Fibroblast of the conjunctiva (primary cell): Measurements from ENCODE around the gene FCMR.

Source experiments
- DNase-seq: peaks from one replicate; pipeline ENCODE4 v3.0.0-alpha.2; 2010; ENCODE audit warnings: low read depth

The FCMR gene

GRCh38 chr1:206901944-206902343 is 19.8 kb downstream of the FCMR start:
- DNase-seq = no peak

- DNase-seq = no peak
Observed at GRCh38 chr1:206900149-206900548, 21.6 kb downstream of the FCMR start.

- DNase-seq = no peak
Observed at GRCh38 chr1:206899717-206900116, 22.0 kb downstream of the FCMR start.

GRCh38 chr1:206898915-206899431 is 22.8 kb downstream of the FCMR start:
- DNase-seq = no peak

- peak; percentile 27 for DNase-seq
Observed at GRCh38 chr1:206898089-206898914, 23.4 kb downstream of the FCMR start.

GRCh38 chr1:206897175-206897574 is 24.6 kb downstream of the FCMR start, which contains the start of gene IL24:
Gene IL24, plus strand, starts transcription at chr1:206897443. Its CDS starts 390 bp downstream, at chr1:206897833.
- no peak for DNase-seq

GRCh38 chr1:206896261-206896660 is 25.5 kb downstream of the FCMR start:
- DNase-seq = no peak

- DNase-seq = no peak
Observed at GRCh38 chr1:206895837-206896242, 25.9 kb downstream of the FCMR start.

- DNase-seq = no peak
Observed at GRCh38 chr1:206895325-206895724, 26.4 kb downstream of the FCMR start.

GRCh38 chr1:206893380-206893779 is 28.4 kb downstream of the FCMR start:
- no peak for DNase-seq

- peak; percentile 41 for DNase-seq
Observed at GRCh38 chr1:206892351-206892984, 29.3 kb downstream of the FCMR start.

- no peak for DNase-seq
Observed at GRCh38 chr1:206891412-206891811, 30.3 kb downstream of the FCMR start.

- DNase-seq = no peak
Observed at GRCh38 chr1:206890125-206891060, 31.3 kb downstream of the FCMR start.

- DNase-seq = no peak
Observed at GRCh38 chr1:206887701-206888100, 34.0 kb downstream of the FCMR start.

- DNase-seq = no peak
Observed at GRCh38 chr1:206886831-206887230, 34.9 kb downstream of the FCMR start.

GRCh38 chr1:206885341-206886060 is 36.2 kb downstream of the FCMR start:
- no peak for DNase-seq

- DNase-seq = no peak
Observed at GRCh38 chr1:206883876-206884275, 37.9 kb downstream of the FCMR start.

- DNase-seq = no peak
Observed at GRCh38 chr1:206883160-206883559, 38.6 kb downstream of the FCMR start.

- no peak for DNase-seq
Observed at GRCh38 chr1:206882555-206882954, 39.2 kb downstream of the FCMR start.

- no peak for DNase-seq
Observed at GRCh38 chr1:206880314-206880713, 41.4 kb downstream of the FCMR start.

GRCh38 chr1:206878456-206878855 is 43.3 kb downstream of the FCMR start:
- no peak for DNase-seq
